ENCODE results near the gene ARHGAP44.

- TF ChIP-seq ETS1 (IDR thresholded peaks at IDR 0.05), result no peak
- no peak for TF ChIP-seq REST (IDR thresholded peaks at IDR 0.05; ENCODE audit: unreplicated experiment)
- no peak for TF ChIP-seq CTCF (conservative IDR thresholded peaks at IDR 0.05; ENCODE audit: low read depth in 2 of 2)
- TF ChIP-seq ZNF331 (CRISPR knock-in tag; IDR thresholded peaks at IDR 0.05; ENCODE audit: low read depth), result no peak
- TF ChIP-seq EZH2 (IDR thresholded peaks at IDR 0.05; ENCODE audit: low read depth, unreplicated experiment), result no peak
- no peak for TF ChIP-seq NANOG (IDR thresholded peaks at IDR 0.05; ENCODE audit: borderline replicate concordance)
- TF ChIP-seq POLR2AphosphoS5 (IDR thresholded peaks at IDR 0.05; ENCODE audit: low read depth), result no peak
- TF ChIP-seq JUNB (IDR thresholded peaks at IDR 0.05; ENCODE audit: unreplicated experiment), result no peak
- no peak for TF ChIP-seq EZH2phosphoT487 (IDR thresholded peaks at IDR 0.05; ENCODE audit: unreplicated experiment)
- TF ChIP-seq ZNF462 (CRISPR knock-in tag; IDR thresholded peaks at IDR 0.05), result no peak
Observed at GRCh38 chr17:13010959-13011358, 221.7 kb downstream of the ARHGAP44 start.

All from GM23338 (cell line).